Stomach (tissue), 9 donors: Measurements from ENCODE around the gene DTX3. TPM values are rescaled to one million over a fixed set of nuclear protein-coding genes. Genes with fewer than 3 reads are reported as not detected.
"Not testable (repeated sequence)": the region's sequence is repeated elsewhere in the genome, so short reads cannot be mapped to it uniquely, and the experiment has no call there.

Experiments
- DNase-seq, 2 donors: peaks; one replicate each; pipeline versions ENCODE4 v3.0.0 to v3.0.0-alpha.2; 2013 to 2019
- H3K27ac ChIP-seq, 5 donors: fragments of 200-600 bp in 4 of 5; sonication (generic) in 4 of 5; one replicate each; pipeline ENCODE4 v1.5.1; 2013 to 2019; ENCODE audit warnings: mild to moderate bottlenecking in 1 of 5, moderate library complexity in 1 of 5
- H3K27me3 ChIP-seq, 3 donors: fragments of 200-600 bp; sonication (generic); one replicate each; pipeline ENCODE4 v1.5.1; 2017 to 2019; ENCODE audit warnings: mixed run types in 1 of 3
- H3K36me3 ChIP-seq, 4 donors: fragments of 200-600 bp; sonication (generic); 1 replicate in 3 of 4; 2 replicates in 1 of 4; pipeline ENCODE4 v1.5.1; 2016 to 2019
- H3K4me1 ChIP-seq, 4 donors: fragments of 200-600 bp; sonication (generic); one replicate each; pipeline ENCODE4 v1.5.1; 2016 to 2019
- H3K4me3 ChIP-seq, 4 donors: fragments of 200-600 bp; sonication (generic) in 3 of 4; one replicate each; pipeline ENCODE4 v1.5.1; 2016 to 2019; ENCODE audit warnings: mild to moderate bottlenecking in 1 of 4
- H3K9me3 ChIP-seq, 4 donors: fragments of 200-600 bp; sonication (generic); one replicate each; pipeline ENCODE4 v1.5.1; 2016 to 2019
- CTCF ChIP-seq, 7 experiments: fragments of 450-650 bp in 4 of 7; fragments of 200-600 bp in 3 of 7; sonication (generic) in 3 of 7; IDR thresholded peaks; one replicate each; pipeline ENCODE4 v1.5.1; 2016 to 2019; ENCODE audit warnings: antibody characterized with exemption in 7 of 7, control low read depth in 2 of 7, mild to moderate bottlenecking in 1 of 7
- EP300 ChIP-seq: sonication (generic); formaldehyde crosslinking; IDR thresholded peaks from one replicate; pipeline ENCODE4 v1.6.1; 2017; ENCODE audit warnings: antibody characterized with exemption
- POLR2A ChIP-seq, 4 donors: fragments of 450-650 bp; IDR thresholded peaks; one replicate each; pipeline ENCODE4 v1.6.1; 2016; ENCODE audit warnings: antibody characterized with exemption in 4 of 4, control low read depth in 2 of 4, mild to moderate bottlenecking in 1 of 4, moderate library complexity in 1 of 4
- POLR2AphosphoS5 ChIP-seq, 3 donors: sonication (generic); formaldehyde crosslinking; IDR thresholded peaks; one replicate each; pipeline ENCODE4 v1.6.1; 2016; ENCODE audit warnings: antibody characterized with exemption in 3 of 3
- WGBS, 5 donors: extraction: QIAGEN DNeasy Blood & Tissue Kit in 3 of 5; methylation state at CpG; one replicate each; pipeline versions ENCODE4 v1.1.5 to v1.1.7; 2013 to 2018; 5-methylcytosine and 5-hydroxymethylcytosine counted together
- intact Hi-C: fragments of 100-400 bp; cut with DNase I; formaldehyde crosslinking; loops from one replicate; pipeline ENCODE4 v1.15.1; 2023; ENCODE audit warnings: low total_unique reads
- polyA plus RNA-seq, 3 donors: library from polyadenylated mRNA; stranded (reverse); fragments of 200-250 nt; gene quantifications; one replicate each; pipeline ENCODE4 v1.2.3, GENCODE V29; 2013
- total RNA-seq, 5 donors: library from RNA; depleted of rRNA; stranded (reverse); fragments of >200 nt; gene quantifications; one replicate each; pipeline versions ENCODE4 v1.1.0 to v1.2.3, GENCODE V29; 2014 to 2016
- donor health status: healthy with polysubstance abuse.
- donor health status: Bipolar disorder and iron deficiency.
- donor health status: healthy.

The DTX3 gene
- total and polyA plus RNA-seq, 8 donors, result 5.2 to 49.6 (median 15.9) TPM

GRCh38 chr12:57632958-57633840 is 28.6 kb downstream of the DTX3 start, which contains the start of gene B4GALNT1:
TSS of gene B4GALNT1 (minus strand) at chr12:57633201. CDS start at chr12:57632132, 1,069 bp downstream.
- Histone ChIP-seq H3K4me3 (peak within 1 kb of the TSS; percentile 51 to 64 (median 56)), H3K9me3 (no peaks in the 10 kb centered on the region), H3K27ac (peak within 1 kb of the TSS in 1 of 5 donors; percentile 60), H3K36me3 (no peaks in the 10 kb centered on the region), H3K27me3 (peaks cover 0 to 77% (median 51%) of the 10 kb centered on the region in 3 donors), H3K4me1 (peaks cover 13 to 22% (median 21%) of the 10 kb centered on the region in 4 donors)
- DNase-seq, result peak; percentile 68 to 88
- intact Hi-C loops, result loop anchor here (10.0 kb wide), 1 partner anchor 52 kb away; no protein-coding TSS in a partner anchor
- WGBS, 5 donors, result 2 to 3% (median 3%) methylated on average over 39 to 58 of the region's 58 CpGs
- TF ChIP-seq POLR2AphosphoS5 (IDR thresholded peaks at IDR 0.05) (peak in 2 of 3 donors; percentile 35 to 37), POLR2A (IDR thresholded peaks at IDR 0.05) (no peak), CTCF (IDR thresholded peaks at IDR 0.05) (peak in 5 of 7 experiments; percentile 70 to 92 (median 89)), EP300 (no peak)

GRCh38 chr12:57636731-57637130 is 32.1 kb downstream of the DTX3 start:
- not testable (repeated sequence) for DNase-seq, H3K36me3 ChIP-seq, H3K4me3 ChIP-seq, H3K9me3 ChIP-seq, H3K27ac ChIP-seq
- intact Hi-C loops, result loop anchor here (10.0 kb wide), 1 partner anchor 48 kb away; no protein-coding TSS in a partner anchor
- 77 to 80% (median 77%) methylated on average over 9 of the region's 9 CpGs for WGBS, 5 donors
- H3K4me1 ChIP-seq, result peaks cover 12 to 19% (median 18%) of the 10 kb centered on the region in 4 donors
- peaks cover 0 to 72% (median 44%) of the 10 kb centered on the region in 3 donors for H3K27me3 ChIP-seq

GRCh38 chr12:57637364-57637763 is 32.7 kb downstream of the DTX3 start:
- TF ChIP-seq EP300 (no peak), POLR2AphosphoS5 (IDR thresholded peaks at IDR 0.05) (no peak), POLR2A (IDR thresholded peaks at IDR 0.05) (no peak), CTCF (IDR thresholded peaks at IDR 0.05) (no peak)
- peaks cover 0 to 72% (median 38%) of the 10 kb centered on the region in 3 donors for H3K27me3 ChIP-seq
- intact Hi-C loops, result loop anchor here (10.0 kb wide), 1 partner anchor 47 kb away; no protein-coding TSS in a partner anchor
- no peaks in the 10 kb centered on the region for H3K36me3 ChIP-seq
- 49 to 65% (median 58%) methylated on average over 3 of the region's 3 CpGs for WGBS, 5 donors
- H3K9me3 ChIP-seq, result no peaks in the 10 kb centered on the region
- H3K4me1 ChIP-seq, result peaks cover 6 to 13% (median 12%) of the 10 kb centered on the region in 4 donors
- DNase-seq, result no peak
- H3K4me3 ChIP-seq, result no peak overlapping the region
- no peak overlapping the region for H3K27ac ChIP-seq

- Histone ChIP-seq H3K27ac (no peak overlapping the region), H3K9me3 (no peaks in the 10 kb centered on the region), H3K4me1 (peaks cover 0 to 6% (median 5%) of the 10 kb centered on the region in 4 donors), H3K27me3 (peaks cover 0 to 70% (median 36%) of the 10 kb centered on the region in 3 donors), H3K4me3 (no peak overlapping the region), H3K36me3 (no peaks in the 10 kb centered on the region)
- intact Hi-C loops, result loop anchor here (10.0 kb wide), 1 partner anchor 47 kb away; no protein-coding TSS in a partner anchor
- 83 to 97% (median 92%) methylated on average over 3 of the region's 3 CpGs for WGBS, 5 donors
- TF ChIP-seq EP300, result no peak
- no peak for TF ChIP-seq CTCF (IDR thresholded peaks at IDR 0.05)
- no peak for TF ChIP-seq POLR2AphosphoS5 (IDR thresholded peaks at IDR 0.05)
- no peak for TF ChIP-seq POLR2A (IDR thresholded peaks at IDR 0.05)
- DNase-seq, result no peak
Measured at GRCh38 chr12:57638096-57638495, 33.5 kb downstream of the DTX3 start.
